Measurements from ENCODE around the gene ARRDC5.

- TF ChIP-seq POLR2A (IDR thresholded peaks at IDR 0.05; ENCODE audit: low read length) (no peak), GATA1 (IDR thresholded peaks at IDR 0.05; ENCODE audit: low read depth, low read length) (no peak)
Measured at GRCh38 chr19:4904481-4904880, 1.8 kb upstream of the ARRDC5 start.

All from erythroblast (primary cell).